Spleen (tissue), 11 donors: ENCODE measurements around the gene TRIM14. TPM values are rescaled to one million over a fixed set of nuclear protein-coding genes. Genes with fewer than 3 reads are reported as not detected.

Experiments used
- DNase-seq: peaks from one replicate; pipeline ENCODE4 v3.0.0-alpha.2; 2020
- H3K27ac ChIP-seq, 8 donors: fragments of 200-600 bp; sonication (generic) in 7 of 8; 1 replicate in 4 of 8; 2 replicates in 4 of 8; pipeline versions ENCODE4 v1.5.0 to v1.8.0; 2016 to 2021; ENCODE audit warnings: inconsistent platforms in 4 of 8, mild to moderate bottlenecking in 4 of 8, moderate library complexity in 1 of 8
- H3K27me3 ChIP-seq, 7 donors: fragments of 200-600 bp; sonication (generic) in 6 of 7; replicated peaks in 1 of 7; 1 replicate in 4 of 7; 2 replicates in 3 of 7; pipeline versions ENCODE4 v1.5.0 to v1.8.0; 2016 to 2021; ENCODE audit warnings: inconsistent platforms in 3 of 7, mild to moderate bottlenecking in 1 of 7
- H3K36me3 ChIP-seq, 6 donors: fragments of 200-600 bp; sonication (generic) in 5 of 6; 1 replicate in 4 of 6; 2 replicates in 2 of 6; pipeline versions ENCODE4 v1.5.0 to v1.8.0; 2016 to 2021; ENCODE audit warnings: inconsistent platforms in 2 of 6
- H3K4me1 ChIP-seq, 6 donors: fragments of 200-600 bp; sonication (generic) in 5 of 6; 1 replicate in 3 of 6; 2 replicates in 3 of 6; pipeline versions ENCODE4 v1.5.0 to v1.8.0; 2016 to 2021; ENCODE audit warnings: inconsistent platforms in 3 of 6
- H3K4me3 ChIP-seq, 8 donors: fragments of 200-600 bp; sonication (generic) in 7 of 8; 1 replicate in 4 of 8; 2 replicates in 4 of 8; pipeline versions ENCODE4 v1.5.0 to v1.8.0; 2016 to 2021; ENCODE audit warnings: inconsistent platforms in 4 of 8, mild to moderate bottlenecking in 4 of 8, moderate library complexity in 2 of 8
- H3K9me3 ChIP-seq, 8 donors: fragments of 200-600 bp; sonication (generic) in 7 of 8; 1 replicate in 4 of 8; 2 replicates in 4 of 8; pipeline versions ENCODE4 v1.5.0 to v1.8.0; 2016 to 2021; ENCODE audit warnings: inconsistent platforms in 4 of 8
- CTCF ChIP-seq, 11 experiments: fragments of 200-600 bp in 7 of 11; fragments of 450-650 bp in 4 of 11; sonication (generic) in 4 of 11; IDR thresholded peaks in 8 of 11; conservative IDR thresholded peaks in 3 of 11; 1 replicate in 7 of 11; 2 replicates in 4 of 11; pipeline versions ENCODE4 v1.4.0 to v1.8.0; 2016 to 2021; ENCODE audit warnings: antibody characterized with exemption in 11 of 11, inconsistent platforms in 4 of 11, mild to moderate bottlenecking in 1 of 11
- POLR2A ChIP-seq, 3 donors: fragments of 450-650 bp; IDR thresholded peaks; one replicate each; pipeline ENCODE4 v1.5.1; 2017; ENCODE audit warnings: antibody characterized with exemption in 3 of 3, mild to moderate bottlenecking in 1 of 3
- POLR2AphosphoS5 ChIP-seq, 3 donors: sonication (generic); formaldehyde crosslinking; IDR thresholded peaks; one replicate each; pipeline ENCODE4 v1.5.1; 2017; ENCODE audit warnings: antibody characterized with exemption in 3 of 3
- WGBS, 5 donors: extraction: QIAGEN DNeasy Blood & Tissue Kit in 3 of 5; methylation state at CpG; one replicate each; pipeline versions ENCODE4 v1.1.5 to v1.1.7; 2013 to 2018; 5-methylcytosine and 5-hydroxymethylcytosine counted together
- intact Hi-C: fragments of 100-400 bp; cut with DNase I; formaldehyde crosslinking; loops from one replicate; pipeline ENCODE4 v1.15.0; 2023; ENCODE audit warnings: low total_unique reads
- polyA plus RNA-seq, 3 donors: library from polyadenylated mRNA; stranded (reverse); fragments of 200-250 nt; gene quantifications; one replicate each; pipeline ENCODE4 v1.2.1, GENCODE V29; 2013
- total RNA-seq, 7 donors: library from RNA; depleted of rRNA in 3 of 7; stranded (reverse); fragments of >200 nt in 3 of 7; fragmentation: NEBNext Ultra II Directional in 4 of 7; extraction: Animal tissue kit (Norgen Biotek cat#: 25700) in 4 of 7; gene quantifications; one replicate each; pipeline versions ENCODE4 v1.1.0 to v1.2.1, GENCODE V29; 2016 to 2021
- donor health status: healthy with polysubstance abuse.
- donor health status: DM: no; HTN: no; CAD: no; lungs with moderate emphysema.
- donor health status: DM: no; HTN: no; CAD: no.
- donor health status: Bipolar disorder and iron deficiency.
- donor health status: healthy.
- donor health status: DM: no; HTN: no; CAD: no.
- donor health status: DM: yes; HTN: yes; CAD: no.

TRIM14 gene
- total and polyA plus RNA-seq, 10 donors: 11.9 to 92.9 (median 58.1) TPM

GRCh38 chr9:98075332-98075805 lies 43.7 kb downstream of the TRIM14 start:
- Histone ChIP-seq H3K36me3 (peaks cover 0 to 60% (median 29%) of the 10 kb centered on the region in 6 donors), H3K27me3 (no peaks in the 10 kb centered on the region), H3K4me1 (peaks cover 12 to 48% (median 28%) of the 10 kb centered on the region in 6 donors), H3K9me3 (no peaks in the 10 kb centered on the region), H3K4me3 (no peak overlapping the region), H3K27ac (peak overlapping the region; percentile 50 to 77 (median 54))
- peak; percentile 1 for DNase-seq
- 20 to 43% (median 35%) methylated on average over 6 of the region's 6 CpGs for WGBS, 5 donors
- TF ChIP-seq POLR2A (IDR thresholded peaks at IDR 0.05): no peak
- TF ChIP-seq CTCF (IDR thresholded peaks at IDR 0.05 in 8 of 11, conservative IDR thresholded peaks at IDR 0.05 in 3 of 11): no peak
- TF ChIP-seq POLR2AphosphoS5 (IDR thresholded peaks at IDR 0.05): no peak
- intact Hi-C loops: loop anchor here (10.0 kb wide), 1 partner anchor 119 kb away; the partner anchor contains the start of gene CORO2A

DNA sequence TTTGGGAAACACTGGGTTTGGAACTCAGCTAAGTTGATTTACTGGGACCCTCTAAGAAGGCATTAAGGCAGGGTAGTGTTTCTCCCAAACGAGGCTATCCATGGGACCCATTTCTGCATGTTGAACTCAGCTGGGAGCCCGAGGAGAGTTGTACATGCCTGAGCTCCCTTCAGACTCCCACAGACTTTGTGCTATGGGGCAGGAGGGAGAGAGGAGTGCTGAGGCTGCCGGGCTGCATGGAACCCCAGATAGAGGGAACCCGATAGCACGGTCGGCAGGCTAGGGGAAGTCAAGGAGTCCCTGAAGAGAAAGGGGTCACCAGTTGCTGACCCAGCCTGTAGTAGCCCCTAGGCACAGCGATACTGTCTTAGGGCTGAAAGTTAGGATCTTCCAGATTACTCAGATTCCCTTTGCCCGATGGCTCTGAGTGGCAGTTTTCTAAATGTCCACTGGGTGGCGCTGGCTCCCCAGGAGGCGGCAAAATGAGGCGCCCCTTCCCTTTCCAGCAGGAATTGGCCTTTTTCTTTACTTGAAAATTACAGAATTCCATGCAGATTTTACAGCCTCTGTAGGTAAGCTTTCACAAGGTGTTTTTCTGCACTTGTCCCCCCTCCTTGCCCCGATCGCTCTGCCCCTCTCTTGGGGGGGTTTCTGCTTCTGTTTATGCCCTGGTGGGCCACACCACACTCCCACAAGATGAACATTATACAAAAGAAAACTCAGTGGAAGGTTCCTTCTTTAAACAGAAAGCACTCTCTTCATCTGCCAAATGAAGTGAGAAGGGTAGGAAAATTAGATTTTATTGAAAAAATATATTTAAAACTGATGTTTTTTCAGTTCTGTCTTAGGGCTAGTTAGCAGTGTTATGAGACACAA lies 44.7 kb downstream of the TRIM14 start:
- no peaks in the 10 kb centered on the region for H3K9me3 ChIP-seq
- H3K27ac ChIP-seq: peak overlapping the region; percentile 19 to 77 (median 54)
- intact Hi-C loops: loop anchor here (5.0 to 10.0 kb wide), 2 partner anchors 120 to 188 kb away; partner anchors contain the start of gene CORO2A
- peaks cover 12 to 48% (median 28%) of the 10 kb centered on the region in 6 donors for H3K4me1 ChIP-seq
- H3K36me3 ChIP-seq: peaks cover 0 to 59% (median 23%) of the 10 kb centered on the region in 6 donors
- TF ChIP-seq POLR2AphosphoS5 (IDR thresholded peaks at IDR 0.05) (peak in 1 of 3 donors; percentile 31), POLR2A (IDR thresholded peaks at IDR 0.05) (no peak), CTCF (IDR thresholded peaks at IDR 0.05 in 8 of 11, conservative IDR thresholded peaks at IDR 0.05 in 3 of 11) (peak; percentile 81 to 97 (median 94))
- no peak overlapping the region for H3K4me3 ChIP-seq
- DNase-seq: peak; percentile 89
- WGBS, 5 donors: 38 to 41% (median 38%) methylated on average over 12 to 13 of the region's 13 CpGs
- no peaks in the 10 kb centered on the region for H3K27me3 ChIP-seq

DNA sequence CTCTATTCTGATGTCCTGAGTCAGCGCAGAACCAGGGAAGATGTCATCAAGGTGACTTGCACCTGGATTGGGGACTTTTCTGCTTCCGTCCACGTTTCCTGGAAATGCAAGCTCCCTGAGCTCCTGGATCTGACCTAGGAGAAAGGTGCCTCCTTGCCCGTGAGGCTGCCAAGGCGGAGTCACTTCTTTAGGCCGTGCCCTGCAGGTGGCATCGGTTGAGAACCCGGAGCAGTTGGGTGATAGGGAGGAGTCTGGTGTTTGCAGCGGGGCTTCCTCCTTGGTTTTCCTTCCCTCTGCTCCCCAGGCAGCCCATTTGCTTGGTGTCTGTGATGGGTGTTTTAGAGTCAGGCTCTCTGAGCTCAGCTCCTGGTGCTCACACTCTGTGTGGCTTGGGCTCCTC lies 47.3 kb downstream of the TRIM14 start:
- H3K9me3 ChIP-seq: no peaks in the 10 kb centered on the region
- H3K27me3 ChIP-seq: no peaks in the 10 kb centered on the region
- no peak overlapping the region for H3K4me3 ChIP-seq
- WGBS, 5 donors: 47 to 85% (median 77%) methylated on average over 9 of the region's 9 CpGs
- H3K4me1 ChIP-seq: peaks cover 12 to 48% (median 28%) of the 10 kb centered on the region in 6 donors
- intact Hi-C loops: loop anchor here (5.0 to 10.0 kb wide), 2 partner anchors 123 to 191 kb away; partner anchors contain the start of gene CORO2A
- no peak for TF ChIP-seq CTCF (IDR thresholded peaks at IDR 0.05 in 8 of 11, conservative IDR thresholded peaks at IDR 0.05 in 3 of 11)
- TF ChIP-seq POLR2AphosphoS5 (IDR thresholded peaks at IDR 0.05): no peak
- TF ChIP-seq POLR2A (IDR thresholded peaks at IDR 0.05): no peak
- DNase-seq: peak; percentile 62
- no peak overlapping the region for H3K27ac ChIP-seq
- H3K36me3 ChIP-seq: peaks cover 0 to 55% (median 3%) of the 10 kb centered on the region in 6 donors

GRCh38 chr9:98070704-98071103 lies 48.3 kb downstream of the TRIM14 start:
- WGBS, 5 donors: 94 to 100% (median 96%) methylated on average over 7 of the region's 7 CpGs
- no peaks in the 10 kb centered on the region for H3K27me3 ChIP-seq
- no peak for TF ChIP-seq POLR2AphosphoS5 (IDR thresholded peaks at IDR 0.05)
- TF ChIP-seq CTCF (IDR thresholded peaks at IDR 0.05 in 8 of 11, conservative IDR thresholded peaks at IDR 0.05 in 3 of 11): no peak
- TF ChIP-seq POLR2A (IDR thresholded peaks at IDR 0.05): no peak
- DNase-seq: peak; percentile 11
- H3K4me3 ChIP-seq: no peak overlapping the region
- H3K9me3 ChIP-seq: no peaks in the 10 kb centered on the region
- H3K36me3 ChIP-seq: peaks cover 0 to 61% (median 9%) of the 10 kb centered on the region in 6 donors
- H3K4me1 ChIP-seq: peaks cover 12 to 39% (median 23%) of the 10 kb centered on the region in 6 donors
- no peak overlapping the region for H3K27ac ChIP-seq
- intact Hi-C loops: loop anchor here (5.0 to 10.0 kb wide), 2 partner anchors 124 to 192 kb away; partner anchors contain the start of gene CORO2A
